BLaER1 treated with 17β-estradiol and CSF1 and Interleukin-3, amounts not matched to agents 10 nM and 100 nM (cell line): Measurements from ENCODE around the gene ANGEL1.
A peak's percentile ranks its signal among the peaks of the same experiment; 100 is the strongest.

Experiments
- H3K27ac ChIP-seq, 11 experiments: shearing (Covaris generic); formaldehyde crosslinking; 2 replicates each; pipeline ENCODE4 v1.8.1; 2022
- H3K27me3 ChIP-seq, 11 experiments: shearing (Covaris generic); formaldehyde crosslinking; 2 replicates each; pipeline ENCODE4 v1.8.1; 2022
- H3K36me3 ChIP-seq, 11 experiments: shearing (Covaris generic); formaldehyde crosslinking; 2 replicates each; pipeline ENCODE4 v1.8.1; 2022
- H3K4me1 ChIP-seq, 10 experiments: shearing (Covaris generic); formaldehyde crosslinking; 2 replicates each; pipeline ENCODE4 v1.8.1; 2022
- H3K4me2 ChIP-seq, 11 experiments: shearing (Covaris generic); formaldehyde crosslinking; 2 replicates each; pipeline ENCODE4 v1.8.1; 2022
- H3K4me3 ChIP-seq, 10 experiments: shearing (Covaris generic); formaldehyde crosslinking; 2 replicates each; pipeline ENCODE4 v1.8.1; 2022
- H3K9ac ChIP-seq, 11 experiments: shearing (Covaris generic); formaldehyde crosslinking; 2 replicates each; pipeline ENCODE4 v1.8.1; 2022
- H3K9me3 ChIP-seq, 11 experiments: shearing (Covaris generic); formaldehyde crosslinking; replicated peaks in 1 of 11; 2 replicates each; pipeline ENCODE4 v1.8.1; 2022
- H4K20me1 ChIP-seq, 11 experiments: shearing (Covaris generic); formaldehyde crosslinking; 2 replicates each; pipeline ENCODE4 v1.8.1; 2022
- Cebpa-rat ChIP-seq, 11 experiments: shearing (Covaris generic); IDR thresholded peaks; 2 replicates each; pipeline ENCODE4 v1.8.1; 2022

The ANGEL1 gene

GRCh38 chr14:76837524-76837923 is 24.8 kb upstream of the ANGEL1 start:
- Histone ChIP-seq H3K9ac (no peak overlapping the region), H4K20me1 (no peaks in the 10 kb centered on the region), H3K27me3 (no peaks in the 10 kb centered on the region), H3K4me3 (no peak overlapping the region), H3K4me2 (no peak overlapping the region), H3K9me3 (no peaks in the 10 kb centered on the region), H3K27ac (no peak overlapping the region), H3K36me3 (no peaks in the 10 kb centered on the region), H3K4me1 (peaks cover 0 to 10% (median 0%) of the 10 kb centered on the region in 10 experiments; a peak in 4 of 20 replicates)
- no peak for TF ChIP-seq Cebpa-rat (IDR thresholded peaks at IDR 0.05)

- Histone ChIP-seq H3K4me2 (no peak overlapping the region), H3K9ac (no peak overlapping the region), H4K20me1 (no peaks in the 10 kb centered on the region), H3K27ac (no peak overlapping the region), H3K9me3 (no peaks in the 10 kb centered on the region), H3K4me1 (peaks cover 0 to 23% (median 0%) of the 10 kb centered on the region in 10 experiments; a peak in 4 of 20 replicates), H3K36me3 (no peaks in the 10 kb centered on the region), H3K27me3 (no peaks in the 10 kb centered on the region), H3K4me3 (no peak overlapping the region)
- no peak for TF ChIP-seq Cebpa-rat (IDR thresholded peaks at IDR 0.05)
Observed at GRCh38 chr14:76836029-76836630, 23.4 kb upstream of the ANGEL1 start.

GRCh38 chr14:76834241-76834661 is 21.6 kb upstream of the ANGEL1 start:
- no peaks in the 10 kb centered on the region for H3K36me3 ChIP-seq
- no peaks in the 10 kb centered on the region for H3K9me3 ChIP-seq
- H3K4me3 ChIP-seq: no peak overlapping the region
- no peak for TF ChIP-seq Cebpa-rat (IDR thresholded peaks at IDR 0.05)
- H3K4me2 ChIP-seq: no peak overlapping the region
- no peak overlapping the region for H3K9ac ChIP-seq
- H3K27me3 ChIP-seq: no peaks in the 10 kb centered on the region
- H3K4me1 ChIP-seq: peaks cover 0 to 35% (median 0%) of the 10 kb centered on the region in 10 experiments; a peak in 4 of 20 replicates
- H3K27ac ChIP-seq: no peak overlapping the region
- H4K20me1 ChIP-seq: no peaks in the 10 kb centered on the region

GRCh38 chr14:76833011-76833410 is 20.3 kb upstream of the ANGEL1 start:
- no peak overlapping the region for H3K9ac ChIP-seq
- H3K4me1 ChIP-seq: peaks cover 0 to 44% (median 0%) of the 10 kb centered on the region in 10 experiments; a peak in 4 of 20 replicates
- H3K9me3 ChIP-seq: no peaks in the 10 kb centered on the region
- H3K27me3 ChIP-seq: no peaks in the 10 kb centered on the region
- H3K4me3 ChIP-seq: no peak overlapping the region
- H3K36me3 ChIP-seq: no peaks in the 10 kb centered on the region
- H3K4me2 ChIP-seq: peak overlapping the region in 2 of 11 experiments; percentile 21 to 66; a peak in 4 of 22 replicates
- no peaks in the 10 kb centered on the region for H4K20me1 ChIP-seq
- H3K27ac ChIP-seq: peak overlapping the region in 2 of 11 experiments; percentile 47 to 58; a peak in 3 of 22 replicates
- no peak for TF ChIP-seq Cebpa-rat (IDR thresholded peaks at IDR 0.05)

- H3K4me2 ChIP-seq: peak overlapping the region in 2 of 11 experiments; percentile 21 to 66; a peak in 4 of 22 replicates
- H3K36me3 ChIP-seq: no peaks in the 10 kb centered on the region
- no peaks in the 10 kb centered on the region for H4K20me1 ChIP-seq
- H3K9ac ChIP-seq: no peak overlapping the region
- H3K4me3 ChIP-seq: no peak overlapping the region
- H3K27ac ChIP-seq: peak overlapping the region in 2 of 11 experiments; percentile 47 to 58; a peak in 4 of 22 replicates
- no peaks in the 10 kb centered on the region for H3K9me3 ChIP-seq
- H3K4me1 ChIP-seq: peaks cover 0 to 44% (median 0%) of the 10 kb centered on the region in 10 experiments; a peak in 4 of 20 replicates
- no peak for TF ChIP-seq Cebpa-rat (IDR thresholded peaks at IDR 0.05)
- no peaks in the 10 kb centered on the region for H3K27me3 ChIP-seq
Observed at GRCh38 chr14:76832503-76832988, 19.9 kb upstream of the ANGEL1 start.

- Histone ChIP-seq H4K20me1 (no peaks in the 10 kb centered on the region), H3K36me3 (no peaks in the 10 kb centered on the region), H3K4me2 (no peak overlapping the region), H3K9me3 (no peaks in the 10 kb centered on the region), H3K27ac (no peak overlapping the region), H3K9ac (no peak overlapping the region), H3K4me3 (no peak overlapping the region), H3K27me3 (no peaks in the 10 kb centered on the region), H3K4me1 (peaks cover 0 to 44% (median 0%) of the 10 kb centered on the region in 10 experiments; a peak in 4 of 20 replicates)
- TF ChIP-seq Cebpa-rat (IDR thresholded peaks at IDR 0.05): no peak
Observed at GRCh38 chr14:76830556-76830955, 17.9 kb upstream of the ANGEL1 start.

GRCh38 chr14:76829650-76830421 is 17.2 kb upstream of the ANGEL1 start:
- Histone ChIP-seq H3K4me2 (peak overlapping the region in 1 of 11 experiments; percentile 36; a peak in 1 of 22 replicates), H4K20me1 (no peaks in the 10 kb centered on the region), H3K36me3 (no peaks in the 10 kb centered on the region), H3K4me1 (peaks cover 0 to 44% (median 0%) of the 10 kb centered on the region in 10 experiments; a peak in 4 of 20 replicates), H3K4me3 (no peak overlapping the region), H3K9me3 (no peaks in the 10 kb centered on the region), H3K9ac (no peak overlapping the region), H3K27ac (no peak overlapping the region), H3K27me3 (no peaks in the 10 kb centered on the region)
- no peak for TF ChIP-seq Cebpa-rat (IDR thresholded peaks at IDR 0.05)

GRCh38 chr14:76829013-76829365 is 16.3 kb upstream of the ANGEL1 start:
- no peaks in the 10 kb centered on the region for H3K27me3 ChIP-seq
- no peak for TF ChIP-seq Cebpa-rat (IDR thresholded peaks at IDR 0.05)
- no peaks in the 10 kb centered on the region for H3K9me3 ChIP-seq
- H3K9ac ChIP-seq: no peak overlapping the region
- H3K4me1 ChIP-seq: peaks cover 0 to 44% (median 0%) of the 10 kb centered on the region in 10 experiments; a peak in 4 of 20 replicates
- no peak overlapping the region for H3K27ac ChIP-seq
- H3K36me3 ChIP-seq: no peaks in the 10 kb centered on the region
- H4K20me1 ChIP-seq: no peaks in the 10 kb centered on the region
- H3K4me3 ChIP-seq: no peak overlapping the region
- peak overlapping the region in 1 of 11 experiments; percentile 36; a peak in 2 of 22 replicates for H3K4me2 ChIP-seq

- peaks cover 0 to 44% (median 0%) of the 10 kb centered on the region in 10 experiments; a peak in 4 of 20 replicates for H3K4me1 ChIP-seq
- no peak for TF ChIP-seq Cebpa-rat (IDR thresholded peaks at IDR 0.05)
- H3K27ac ChIP-seq: no peak overlapping the region
- no peaks in the 10 kb centered on the region for H3K27me3 ChIP-seq
- no peak overlapping the region for H3K4me3 ChIP-seq
- H3K36me3 ChIP-seq: no peaks in the 10 kb centered on the region
- no peak overlapping the region for H3K9ac ChIP-seq
- H3K4me2 ChIP-seq: peak overlapping the region in 1 of 11 experiments; percentile 36; a peak in 2 of 22 replicates
- H3K9me3 ChIP-seq: no peaks in the 10 kb centered on the region
- no peaks in the 10 kb centered on the region for H4K20me1 ChIP-seq
Observed at GRCh38 chr14:76828339-76829012, 15.8 kb upstream of the ANGEL1 start.
